Measurements from ENCODE around the gene CCDC107.

CCDC107 gene

GRCh38 chr9:35706951-35707350, 48.9 kb downstream of the CCDC107 start:
- DNase-seq: no peak

GRCh38 chr9:35708146-35708545, 50.1 kb downstream of the CCDC107 start:
- no peak for DNase-seq

- DNase-seq: no peak
Observed at GRCh38 chr9:35710818-35711500, 52.9 kb downstream of the CCDC107 start.
